GM19395 (cell line): ENCODE results near the gene MUC5B.

Experiments used
- ATAC-seq: cut with Tn5 transposase; IDR thresholded peaks from one replicate; pipeline ENCODE4 v1.9.1; 2021; ENCODE audit warnings: mild to moderate bottlenecking, moderate library complexity; ENCODE audit not compliant: unreplicated experiment

Gene MUC5B

DNA sequence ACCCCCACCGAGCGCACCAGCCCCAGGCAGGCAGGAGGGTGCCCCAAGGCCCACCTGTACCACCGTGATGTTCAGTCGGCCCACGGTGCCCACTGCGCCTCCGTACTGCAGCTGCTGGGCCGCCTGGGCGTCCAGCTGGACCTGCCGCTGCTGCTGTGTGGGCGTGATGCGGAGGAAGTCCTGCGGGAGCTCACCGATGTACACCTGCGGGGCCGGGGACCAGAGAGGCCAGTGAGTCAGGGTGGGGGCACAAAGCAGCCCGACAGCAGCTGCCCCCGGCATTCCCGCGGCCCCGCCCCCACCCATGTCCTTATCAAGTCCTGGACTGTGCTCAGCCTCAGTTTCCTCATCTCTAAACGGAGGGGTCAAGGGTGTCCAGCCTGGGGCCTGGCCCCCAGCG lies 72.7 kb downstream of the MUC5B start:
- no peak for ATAC-seq

DNA sequence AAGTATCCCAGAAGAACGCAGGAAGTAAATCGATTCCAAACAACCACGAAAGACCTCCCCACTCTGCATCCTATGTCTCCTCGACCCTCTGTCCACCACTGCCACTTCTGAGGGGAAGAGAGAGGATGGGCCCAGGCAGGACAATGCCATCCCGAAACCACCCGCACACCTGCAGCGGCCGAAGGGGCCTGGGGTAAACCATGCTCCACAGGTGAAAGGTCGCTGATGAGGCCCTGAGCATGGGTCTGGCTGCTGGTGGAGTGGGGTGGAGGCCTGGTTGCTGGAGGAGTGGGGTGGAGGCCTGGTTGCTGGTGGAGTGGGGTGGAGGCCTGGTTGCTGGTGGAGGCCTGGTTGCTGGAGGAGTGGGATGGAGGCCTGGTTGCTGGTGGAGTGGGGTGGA lies 73.4 kb downstream of the MUC5B start:
- ATAC-seq, result no peak

GRCh38 chr11:1297011-1297575 lies 74.2 kb downstream of the MUC5B start:
- no peak for ATAC-seq

DNA sequence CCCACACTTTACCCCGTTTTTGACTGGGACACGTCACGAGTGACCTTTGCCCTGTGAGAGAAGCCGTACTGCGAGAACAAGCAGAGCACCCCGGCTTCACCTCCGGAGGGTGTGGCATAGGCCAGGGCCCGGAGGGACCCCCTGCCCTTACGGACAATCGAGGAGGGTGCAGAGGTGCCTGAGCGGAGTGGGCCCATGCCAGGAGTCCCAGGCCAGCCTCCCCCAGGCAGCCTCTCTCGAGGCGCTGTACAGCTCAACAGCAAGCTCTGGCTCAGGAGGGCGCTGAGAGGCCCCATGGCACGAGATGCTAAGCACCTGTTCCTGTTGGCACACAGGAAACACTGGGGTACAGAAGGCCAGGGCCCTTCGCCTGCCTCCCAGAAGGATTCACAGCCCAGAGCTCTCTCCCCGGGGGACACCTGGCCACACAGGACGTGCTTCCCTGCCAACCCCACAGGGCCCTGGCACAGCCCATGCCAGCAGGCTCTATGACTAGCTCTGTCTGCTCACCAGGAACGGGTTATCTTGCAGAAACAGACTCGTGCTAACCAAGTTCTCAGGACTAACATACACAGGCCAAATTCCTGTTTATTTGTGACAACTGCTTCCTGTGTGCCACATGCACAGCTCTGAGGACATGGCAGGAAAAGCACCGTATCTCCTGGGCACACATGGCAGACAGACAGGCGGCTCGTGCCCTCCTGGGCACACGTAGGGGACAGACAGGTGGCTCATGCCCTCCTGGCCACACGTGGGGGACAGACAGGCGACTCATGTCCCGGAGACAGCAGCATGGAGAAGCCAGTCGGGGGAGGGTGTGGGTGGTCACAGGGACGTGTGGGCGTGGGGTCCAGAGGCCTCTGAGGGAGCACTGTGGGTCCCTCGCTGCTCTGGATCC lies 75.0 kb downstream of the MUC5B start:
- no peak for ATAC-seq

GRCh38 chr11:1298695-1299492 lies 76.0 kb downstream of the MUC5B start:
- ATAC-seq, result no peak

- no peak for ATAC-seq
Measured at GRCh38 chr11:1299621-1300020, 76.8 kb downstream of the MUC5B start.

GRCh38 chr11:1300121-1300520 lies 77.3 kb downstream of the MUC5B start:
- ATAC-seq, result no peak

- no peak for ATAC-seq
Measured at GRCh38 chr11:1300569-1301187, 77.8 kb downstream of the MUC5B start.

GRCh38 chr11:1301220-1302000 lies 78.5 kb downstream of the MUC5B start:
- no peak for ATAC-seq

DNA sequence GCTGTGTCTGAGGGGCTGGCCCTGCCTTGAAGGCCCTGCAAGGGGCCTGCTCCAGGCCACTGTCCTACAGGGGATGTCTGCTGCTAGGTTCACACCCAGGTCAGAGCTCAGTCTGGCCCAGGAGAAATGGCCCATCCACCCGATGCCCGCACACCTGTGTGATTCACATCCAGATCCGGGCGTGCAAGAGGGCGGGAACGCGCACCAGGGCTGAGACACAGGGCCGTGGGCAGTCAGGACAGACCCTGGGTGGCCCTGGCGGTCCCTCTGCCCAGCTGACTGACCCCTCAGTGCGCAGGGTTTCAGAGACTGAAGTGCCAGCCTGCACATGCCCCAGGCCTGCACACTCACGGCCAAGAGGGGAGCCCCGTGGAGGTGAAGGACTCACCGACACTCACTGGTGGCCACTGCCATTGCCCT lies 79.2 kb downstream of the MUC5B start:
- ATAC-seq, result no peak

- ATAC-seq, result no peak
Measured at GRCh38 chr11:1302461-1303125, 79.7 kb downstream of the MUC5B start.

DNA sequence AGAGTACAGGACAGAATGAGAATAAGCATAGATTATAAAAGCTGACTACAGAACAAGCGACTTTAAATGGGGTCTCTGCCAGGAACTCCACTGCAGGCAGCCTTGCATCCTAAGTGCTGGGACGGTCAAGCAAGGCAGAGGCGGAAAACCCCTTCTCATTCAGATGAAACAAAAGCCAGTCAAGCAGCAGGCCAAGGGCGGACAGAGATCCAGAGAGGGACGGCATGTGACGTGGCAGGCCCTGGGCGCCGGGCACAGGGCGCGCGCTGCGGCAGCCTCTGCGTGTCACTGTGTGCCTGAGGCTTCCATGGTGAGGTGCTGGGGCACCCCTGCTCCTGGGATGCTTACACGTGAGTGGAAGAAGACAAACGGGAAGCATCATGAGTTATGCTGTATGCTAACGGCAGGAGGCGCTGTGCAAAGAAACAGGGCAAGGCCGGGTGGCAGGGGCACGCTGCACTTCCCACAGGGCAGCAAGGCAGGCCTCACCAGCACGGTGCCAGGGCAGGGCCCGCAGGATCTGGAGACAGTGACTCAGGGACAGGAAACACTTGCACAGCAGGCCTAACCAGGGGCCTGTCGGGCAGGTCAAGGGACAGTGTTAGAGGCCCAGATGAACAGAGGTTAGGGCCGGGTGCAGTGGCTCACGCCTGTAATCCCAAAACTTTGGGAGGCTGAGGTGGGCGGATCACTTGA lies 80.4 kb downstream of the MUC5B start:
- ATAC-seq, result no peak

GRCh38 chr11:1303973-1304372 lies 81.1 kb downstream of the MUC5B start:
- ATAC-seq, result no peak

DNA sequence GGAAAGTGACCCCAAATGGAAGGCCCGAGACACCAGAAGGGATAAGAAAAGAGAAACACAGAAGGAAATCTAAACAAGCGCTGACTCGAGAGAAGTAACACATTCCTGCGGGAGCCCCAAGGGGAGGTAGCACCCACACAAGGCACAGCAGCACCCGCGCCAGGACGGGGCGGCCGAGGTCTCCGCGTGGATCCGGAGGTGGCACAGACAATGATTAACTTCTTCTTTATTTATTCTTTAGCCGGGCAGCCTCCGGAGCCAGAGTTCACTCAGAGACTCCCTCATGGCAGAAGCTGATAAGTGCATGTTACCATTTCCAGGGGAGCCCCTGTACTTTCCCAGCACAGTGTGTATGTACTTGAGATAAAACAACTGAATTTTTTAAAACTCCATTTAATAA lies 81.5 kb downstream of the MUC5B start:
- no peak for ATAC-seq

DNA sequence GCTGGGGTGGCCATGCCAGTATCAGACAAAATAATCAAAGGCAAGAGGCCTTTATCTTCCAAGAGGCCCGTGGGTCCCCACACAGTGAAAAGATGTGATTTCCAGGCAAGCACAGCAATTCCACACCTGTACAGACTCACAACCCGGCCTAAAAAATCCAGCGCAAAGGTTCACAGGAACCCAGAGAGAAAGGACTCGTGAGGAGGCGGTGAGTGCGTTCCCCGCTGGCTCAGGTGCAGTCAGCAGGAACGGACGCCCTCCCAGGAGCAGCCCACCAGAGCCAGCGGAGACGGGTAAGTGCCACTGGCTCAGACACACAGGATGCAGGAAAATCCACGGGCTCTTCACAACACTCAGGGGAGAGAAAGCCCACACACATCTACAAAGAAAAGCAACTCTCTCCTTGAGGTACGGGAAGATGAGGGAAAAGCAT lies 82.2 kb downstream of the MUC5B start:
- no peak for ATAC-seq

GRCh38 chr11:1305501-1306056 lies 82.7 kb downstream of the MUC5B start:
- no peak for ATAC-seq

- ATAC-seq, result no peak
Measured at GRCh38 chr11:1306186-1307162, 83.6 kb downstream of the MUC5B start.
